HG03521 (cell line): ENCODE measurements around the gene KBTBD13.
"Not testable (repeated sequence)": the region's sequence is repeated elsewhere in the genome, so short reads cannot be mapped to it uniquely, and the experiment has no call there.

Experiments used
- ATAC-seq: cut with Tn5 transposase; IDR thresholded peaks from one replicate; pipeline ENCODE4 v1.9.1; 2021; ENCODE audit warnings: mild to moderate bottlenecking, moderate library complexity; ENCODE audit not compliant: unreplicated experiment

Gene KBTBD13

GRCh38 chr15:65087873-65088642, 11.5 kb downstream of the KBTBD13 start:
- no peak for ATAC-seq

- ATAC-seq: no peak
These were observed 12.1 kb downstream of the KBTBD13 start for GRCh38 chr15:65088643-65089021.

- ATAC-seq: no peak
These were observed 12.8 kb downstream of the KBTBD13 start for GRCh38 chr15:65089206-65089824.

GRCh38 chr15:65091946-65092770, 15.6 kb downstream of the KBTBD13 start:
- ATAC-seq: no peak

- no peak for ATAC-seq
These were observed 16.6 kb downstream of the KBTBD13 start for GRCh38 chr15:65092911-65093792.

- not testable (repeated sequence) for ATAC-seq
These were observed 17.2 kb downstream of the KBTBD13 start for GRCh38 chr15:65093793-65094170.

GRCh38 chr15:65094294-65094995, 17.9 kb downstream of the KBTBD13 start:
- no peak for ATAC-seq

GRCh38 chr15:65095011-65095746, 18.6 kb downstream of the KBTBD13 start:
- no peak for ATAC-seq

- no peak for ATAC-seq
These were observed 19.2 kb downstream of the KBTBD13 start for GRCh38 chr15:65095747-65096104.

- ATAC-seq: no peak
These were observed 20.2 kb downstream of the KBTBD13 start for GRCh38 chr15:65096481-65097385.

- no peak for ATAC-seq
These were observed 21.2 kb downstream of the KBTBD13 start for GRCh38 chr15:65097651-65098263.

GRCh38 chr15:65099336-65099735, 22.8 kb downstream of the KBTBD13 start:
- no peak for ATAC-seq

- ATAC-seq: not testable (repeated sequence)
These were observed 23.3 kb downstream of the KBTBD13 start for GRCh38 chr15:65099801-65100200.

- ATAC-seq: no peak
These were observed 23.9 kb downstream of the KBTBD13 start for GRCh38 chr15:65100442-65100841.

GRCh38 chr15:65101411-65101890, 24.9 kb downstream of the KBTBD13 start:
- no peak for ATAC-seq

- no peak for ATAC-seq
These were observed 25.6 kb downstream of the KBTBD13 start for GRCh38 chr15:65101891-65102708.

GRCh38 chr15:65102912-65103311, 26.4 kb downstream of the KBTBD13 start:
- no peak for ATAC-seq
